GM19328 (cell line): ENCODE results near the gene CIDEC.
"Not testable (repeated sequence)": the region's sequence is repeated elsewhere in the genome, so short reads cannot be mapped to it uniquely, and the experiment has no call there.

Experiments
- ATAC-seq: cut with Tn5 transposase; IDR thresholded peaks from one replicate; pipeline ENCODE4 v1.9.1; 2021; ENCODE audit warnings: mild to moderate bottlenecking, moderate library complexity; ENCODE audit not compliant: unreplicated experiment

CIDEC gene

DNA sequence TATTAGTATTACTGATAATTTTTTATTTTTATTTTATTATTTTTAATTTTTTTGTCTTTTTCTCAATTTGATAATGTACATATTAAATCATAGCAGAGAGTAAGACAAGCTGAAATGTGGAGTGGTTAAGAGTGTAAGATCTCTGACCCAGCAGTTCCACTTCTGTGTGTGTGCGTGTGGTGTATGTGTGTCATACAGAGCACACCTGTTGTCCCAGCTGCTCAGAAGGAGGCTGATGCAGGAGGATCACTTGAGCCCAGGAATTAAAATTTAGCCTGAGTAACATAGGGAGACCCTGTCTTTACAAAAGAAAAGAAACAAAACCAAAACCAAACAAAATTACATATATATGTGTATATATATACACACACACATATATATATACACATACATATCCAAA is 1.4 kb upstream of the CIDEC start:
- no peak for ATAC-seq

DNA sequence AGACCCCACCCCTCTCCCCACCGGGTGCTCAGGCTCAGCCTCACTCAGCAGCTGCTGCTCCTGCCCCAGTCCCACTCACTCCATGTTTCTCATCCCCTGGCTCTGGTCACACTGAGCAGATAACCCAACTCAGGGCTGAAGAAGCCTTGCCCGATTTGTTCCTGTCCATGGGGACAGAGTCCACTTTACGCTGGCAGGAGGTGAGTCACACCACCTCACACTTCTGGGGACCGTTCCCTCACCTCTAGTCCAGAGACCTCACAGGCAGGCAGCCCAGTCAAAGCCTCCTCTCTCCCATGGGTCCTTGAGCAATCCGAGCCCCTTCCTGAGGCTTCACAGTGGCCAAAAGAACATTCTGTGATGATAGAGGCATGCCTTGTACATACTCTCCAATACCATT is 1.4 kb downstream of the CIDEC start:
- ATAC-seq: no peak

DNA sequence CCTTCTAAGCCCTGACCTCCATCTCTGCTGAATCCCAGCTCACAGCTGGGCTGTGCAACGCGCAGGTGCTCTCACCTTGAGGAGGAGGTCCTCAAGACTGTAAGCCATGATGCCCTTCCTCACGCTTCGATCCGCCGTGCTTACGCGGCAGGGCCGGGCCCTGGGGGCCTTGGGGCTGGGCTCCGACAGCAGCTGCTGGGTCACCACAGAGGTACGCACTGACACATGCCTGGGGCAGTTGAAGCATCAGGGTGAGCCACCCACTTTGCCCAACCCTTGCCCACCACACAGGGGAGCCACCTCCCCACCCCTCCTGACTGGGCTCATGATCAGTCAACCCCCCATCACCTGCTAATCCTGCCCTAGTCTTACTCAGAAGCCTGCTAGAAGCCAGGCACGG is 3.1 kb downstream of the CIDEC start:
- ATAC-seq: no peak

DNA sequence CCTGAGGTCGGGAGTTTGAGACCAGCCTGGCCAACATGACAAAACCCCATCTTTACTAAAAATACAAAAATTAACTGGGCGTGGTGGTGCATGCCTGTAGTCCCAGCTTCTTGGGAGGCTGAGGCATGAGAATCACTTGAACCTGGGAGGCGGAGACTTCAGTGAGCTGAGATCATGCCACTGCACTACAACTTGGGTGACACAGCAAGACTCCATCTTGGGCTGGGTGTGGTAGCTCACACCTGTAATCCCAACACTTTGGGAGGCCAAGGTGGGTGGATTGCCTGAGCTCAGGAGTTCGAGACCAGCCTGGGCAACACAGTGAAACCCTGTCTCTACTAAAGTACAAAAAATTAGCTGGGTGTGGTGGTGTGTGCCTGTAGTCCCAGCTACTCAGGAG is 3.8 kb downstream of the CIDEC start:
- ATAC-seq: not testable (repeated sequence)

DNA sequence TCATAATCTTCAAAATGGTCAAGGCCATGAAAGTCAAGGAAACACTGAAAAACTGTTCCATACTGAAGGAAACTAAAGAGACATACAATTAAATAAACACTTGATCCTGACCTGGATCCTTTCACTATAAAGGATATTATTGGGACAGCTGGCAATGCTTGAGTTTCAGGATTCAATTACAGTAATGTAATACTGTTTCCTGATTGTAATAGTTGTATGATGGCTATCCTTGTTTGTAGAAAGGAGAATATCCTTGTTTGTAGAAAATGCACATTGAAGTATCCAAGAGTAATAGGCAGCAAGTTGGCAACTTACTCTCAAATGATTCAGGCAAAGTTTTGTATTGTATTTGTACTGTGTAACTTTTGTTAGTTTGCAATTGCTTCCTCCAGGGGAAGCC is 4.6 kb downstream of the CIDEC start:
- ATAC-seq: no peak

DNA sequence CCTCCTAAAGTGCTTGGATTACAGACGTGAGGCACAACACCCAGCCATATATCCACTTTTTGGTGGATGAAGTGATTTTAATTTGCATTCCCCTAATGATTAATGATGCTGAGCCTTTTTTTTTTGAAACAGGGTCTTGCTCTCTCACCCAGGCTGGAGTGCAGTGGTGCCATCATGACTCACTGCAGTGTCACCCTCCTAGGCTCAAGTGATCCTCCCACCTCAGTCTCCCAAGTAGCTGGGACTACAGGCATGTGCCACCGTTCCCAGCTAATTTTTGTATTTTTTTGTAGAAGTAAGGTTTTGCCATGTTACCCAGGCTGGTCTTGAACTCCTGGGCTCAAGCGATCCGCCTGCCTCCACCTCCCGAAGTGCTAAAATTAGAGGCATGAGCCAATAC is 8.0 kb downstream of the CIDEC start:
- not testable (repeated sequence) for ATAC-seq

DNA sequence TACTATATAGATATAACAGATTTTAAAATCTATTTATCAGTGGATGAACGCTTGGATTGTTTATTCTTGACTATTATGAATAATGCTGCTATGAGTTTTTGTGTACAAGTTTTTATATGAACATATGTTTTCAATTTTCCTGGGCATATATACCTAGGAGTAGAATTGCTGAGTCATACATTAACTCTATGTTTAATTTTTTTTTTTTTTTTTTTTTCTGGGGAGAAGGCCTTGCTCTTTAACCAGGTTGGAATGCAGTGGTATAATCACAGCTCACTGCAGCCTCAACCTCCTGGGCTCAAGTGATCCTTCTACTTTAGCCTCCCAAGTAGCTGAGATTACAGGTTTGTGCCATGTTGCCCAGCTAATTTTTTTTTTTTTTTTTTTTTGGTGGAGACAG is 9.1 kb downstream of the CIDEC start:
- no peak for ATAC-seq

DNA sequence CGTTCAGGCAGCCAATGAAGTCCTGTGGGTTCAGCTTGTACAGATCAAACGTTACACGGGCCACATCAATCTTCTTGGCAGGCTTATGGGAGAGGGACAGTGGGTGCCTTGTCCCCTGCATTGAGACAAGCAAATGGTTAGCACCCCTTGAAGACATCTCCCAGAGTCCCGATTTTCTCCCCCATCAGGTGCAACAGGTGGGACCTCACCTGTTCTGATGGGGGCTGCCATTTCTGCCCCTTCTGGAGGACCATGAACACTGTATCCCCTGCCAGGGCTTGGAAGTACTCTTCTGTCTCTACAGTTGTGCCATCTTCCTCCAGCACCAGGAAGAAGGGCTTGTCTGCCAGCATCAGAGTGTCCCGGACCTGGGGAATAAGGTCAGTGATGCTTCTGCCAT is 10.1 kb downstream of the CIDEC start:
- ATAC-seq: no peak

DNA sequence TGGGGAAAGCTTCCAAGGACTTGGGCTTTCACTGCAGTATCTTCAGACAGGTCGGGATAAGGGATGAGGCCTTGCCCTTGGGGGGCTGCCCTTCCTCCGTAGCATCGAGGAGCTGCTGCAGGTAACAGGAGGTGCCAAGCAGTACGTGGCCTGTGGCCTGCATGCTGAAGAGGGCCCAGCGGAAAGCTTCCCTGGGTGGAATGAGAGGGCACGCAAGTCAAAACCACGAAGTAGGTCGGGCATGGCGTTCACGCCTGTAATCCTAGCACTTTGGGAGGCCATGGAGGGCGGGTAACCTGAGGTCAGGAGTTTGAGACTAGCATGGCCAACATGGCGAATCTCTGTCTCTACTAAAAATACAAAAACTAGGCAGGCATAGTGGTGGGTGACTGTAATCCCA is 12.9 kb downstream of the CIDEC start:
- ATAC-seq: no peak

DNA sequence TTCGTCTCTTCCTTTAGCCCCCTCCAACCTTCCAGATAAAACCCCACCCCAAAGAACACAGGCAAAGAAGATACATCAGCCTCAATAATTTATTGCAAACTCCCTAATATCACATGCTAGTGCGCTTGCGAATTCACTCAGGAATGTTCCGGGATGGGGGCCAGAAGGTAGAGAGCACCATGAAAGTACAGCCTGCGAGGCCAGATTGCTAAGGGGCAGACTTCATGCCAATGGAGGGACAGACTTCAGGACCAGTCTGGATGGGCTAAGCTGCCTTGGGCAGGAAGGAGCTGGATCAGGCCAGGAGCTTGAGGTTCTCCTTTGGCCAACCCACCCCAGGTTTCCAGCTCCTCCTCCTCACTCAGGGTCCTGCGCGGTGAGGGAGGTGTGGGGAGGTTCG is 13.4 kb downstream of the CIDEC start:
- no peak for ATAC-seq

DNA sequence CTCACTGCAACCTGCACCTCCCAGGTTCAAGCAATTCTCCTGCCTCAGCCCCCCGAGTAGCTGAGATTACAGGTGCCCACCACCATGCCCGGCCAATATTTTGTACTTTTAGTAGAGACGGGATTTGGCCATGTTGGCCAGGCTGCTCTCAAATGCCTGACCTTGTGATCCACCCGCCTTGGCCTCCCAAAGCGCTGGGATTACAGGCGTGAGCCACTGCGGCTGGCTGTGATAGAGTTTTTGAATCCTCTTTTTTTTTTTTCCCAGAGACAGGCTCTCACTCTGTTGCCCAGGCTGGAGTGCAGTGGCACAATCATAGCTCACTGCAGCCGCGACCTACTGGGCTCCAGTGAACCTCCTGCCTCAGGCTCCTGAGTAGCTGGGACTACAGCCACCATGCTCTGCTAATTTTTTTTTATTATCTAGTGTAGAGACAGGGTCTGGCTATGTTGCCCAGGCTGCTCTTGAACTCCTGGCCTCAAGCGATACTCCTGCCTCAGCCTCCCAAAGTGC is 14.9 kb downstream of the CIDEC start:
- ATAC-seq: not testable (repeated sequence)

DNA sequence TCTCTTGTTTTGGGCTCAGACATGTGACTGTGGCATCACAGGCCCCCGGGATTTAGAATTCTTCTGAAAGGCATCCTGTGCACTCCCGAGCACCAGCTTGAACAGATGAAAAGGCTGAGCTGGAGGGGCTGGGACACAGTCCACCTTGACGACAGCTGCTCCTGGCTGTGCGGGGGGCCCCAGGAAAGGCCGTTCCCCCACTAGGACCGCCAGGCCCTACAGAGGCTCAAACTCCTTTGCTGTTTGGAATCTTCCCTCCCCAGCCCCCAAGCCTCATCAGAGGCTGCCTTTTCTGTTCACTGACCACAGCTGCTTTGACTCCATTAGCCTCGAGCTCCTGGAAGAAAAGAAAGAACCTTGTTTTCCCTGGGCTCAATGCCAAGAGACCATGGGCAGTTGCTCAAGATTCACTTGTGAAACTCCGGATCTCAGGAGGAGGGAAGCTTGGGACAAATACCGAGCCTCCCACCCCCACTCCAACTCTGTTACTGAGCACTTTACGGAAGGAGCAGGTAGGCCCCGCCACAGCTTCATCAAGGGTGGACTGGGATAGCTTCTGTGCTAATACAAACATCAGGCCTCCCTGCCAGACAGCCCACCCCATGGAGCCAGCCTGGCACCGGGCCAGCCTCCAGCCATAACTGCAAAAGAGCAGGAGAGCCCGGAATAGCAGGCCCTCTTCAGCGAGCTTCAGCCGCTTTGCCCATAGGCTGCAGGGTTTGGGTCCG is 15.7 kb downstream of the CIDEC start:
- ATAC-seq: no peak

DNA sequence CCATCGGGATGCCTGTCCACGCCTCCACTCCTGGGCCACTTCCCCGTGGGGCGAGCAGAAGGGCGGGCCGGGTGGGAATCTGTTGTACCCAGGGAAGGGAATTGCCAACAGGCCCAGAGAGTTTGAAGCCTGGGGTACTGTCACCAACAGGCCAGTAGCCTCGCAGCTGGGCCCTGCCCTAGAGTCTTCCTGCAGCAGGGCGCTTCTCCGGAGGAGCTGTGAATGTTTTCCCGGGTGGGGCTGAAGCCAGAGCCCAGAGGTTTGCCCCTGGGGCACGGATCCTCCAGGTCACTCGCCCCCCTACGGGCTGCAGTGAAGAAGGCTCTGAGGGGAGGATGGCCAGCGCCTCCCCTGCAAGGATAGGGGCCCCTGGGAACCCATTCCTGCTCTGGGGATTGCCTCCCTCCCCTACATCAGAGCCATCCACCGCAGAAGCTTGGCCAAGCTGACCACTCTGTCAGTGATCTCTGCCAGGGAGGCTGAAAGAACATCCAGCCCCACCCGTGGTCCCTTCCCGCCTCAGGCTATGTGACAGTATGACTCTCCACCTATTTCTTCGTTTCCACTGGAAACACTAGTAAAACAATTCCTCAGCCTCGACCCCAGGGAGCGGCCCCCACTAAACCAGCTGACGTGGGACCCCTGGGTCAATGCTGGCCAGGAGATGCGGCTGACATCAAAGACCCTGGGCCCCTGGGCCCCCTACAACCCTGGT is 16.8 kb downstream of the CIDEC start:
- no peak for ATAC-seq

DNA sequence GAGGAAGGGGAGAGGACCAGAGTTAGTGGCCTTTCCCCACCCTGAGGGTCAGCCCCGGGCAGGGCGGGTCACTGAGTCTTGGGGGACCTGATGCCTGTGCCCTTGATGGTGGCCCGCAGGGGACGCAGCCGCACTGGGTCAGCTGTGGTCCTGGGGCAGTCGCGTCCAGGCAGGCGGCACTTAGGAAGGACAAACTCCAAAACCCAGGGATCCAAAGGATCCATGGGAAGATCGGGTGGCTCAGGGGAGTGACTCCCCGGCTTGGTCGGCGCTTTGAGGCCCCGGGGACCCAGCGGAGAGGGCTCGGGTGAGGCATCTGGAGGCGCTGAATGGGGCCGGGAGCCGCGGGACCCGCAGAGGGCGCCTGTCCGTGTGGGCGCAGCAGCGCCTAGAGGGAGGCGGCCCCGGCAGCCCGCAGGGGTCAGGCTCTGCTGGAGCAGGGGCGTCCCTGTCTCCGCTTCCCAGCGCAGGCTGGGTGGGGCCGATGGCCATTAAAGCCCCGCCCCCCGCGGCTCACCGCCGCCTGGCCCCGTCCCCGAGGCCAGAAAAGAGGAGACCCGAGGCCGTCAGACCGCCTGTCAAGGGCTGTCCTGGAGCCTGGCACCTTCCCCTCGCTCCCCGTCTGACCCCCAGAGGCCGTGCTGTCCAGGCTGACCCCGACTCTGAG is 17.5 kb downstream of the CIDEC start:
- no peak for ATAC-seq

DNA sequence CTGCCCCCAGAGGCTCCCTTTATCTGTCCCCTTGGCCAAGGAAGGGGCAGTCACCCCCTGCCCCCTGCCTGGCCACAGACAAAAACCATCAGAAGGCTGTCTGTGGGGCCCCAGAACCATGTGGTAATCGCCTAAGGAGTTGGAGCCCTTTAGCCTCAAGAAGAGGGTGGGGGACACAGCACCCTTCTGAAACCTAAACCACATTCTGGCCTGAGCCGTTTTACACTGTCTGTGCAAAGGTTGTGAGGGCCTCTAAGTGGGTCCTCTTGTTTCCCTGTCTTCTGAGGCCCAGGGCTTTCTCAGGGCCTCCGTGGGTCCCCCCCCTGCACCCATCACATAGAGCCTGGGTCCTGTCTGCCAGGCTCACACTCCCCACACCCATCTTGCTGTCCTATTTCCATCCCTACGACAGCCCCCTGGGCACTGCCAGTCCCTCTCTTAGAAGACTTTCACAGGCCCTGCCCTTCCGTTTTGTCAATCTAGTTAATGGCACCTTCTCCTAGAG is 18.4 kb downstream of the CIDEC start:
- ATAC-seq: no peak

DNA sequence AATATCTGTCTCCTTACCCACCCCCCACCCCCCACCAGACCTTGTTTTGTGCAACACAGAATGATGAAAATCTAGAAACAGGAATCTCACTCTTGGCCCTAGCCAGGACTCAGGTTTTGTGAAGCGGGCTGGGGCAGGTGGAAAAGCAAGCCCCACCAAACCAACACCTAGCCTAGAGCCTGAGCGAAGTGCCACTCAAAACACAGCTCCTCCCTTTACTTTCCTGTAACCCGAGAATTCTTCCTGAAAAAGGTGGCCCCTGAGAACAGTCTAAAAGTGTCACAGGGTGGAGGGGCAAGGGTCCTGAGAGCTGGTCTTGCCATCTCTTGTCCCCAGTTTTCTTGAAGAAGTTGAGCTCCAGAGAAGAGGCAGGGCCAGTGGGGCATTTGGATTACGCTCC is 18.9 kb downstream of the CIDEC start:
- no peak for ATAC-seq

DNA sequence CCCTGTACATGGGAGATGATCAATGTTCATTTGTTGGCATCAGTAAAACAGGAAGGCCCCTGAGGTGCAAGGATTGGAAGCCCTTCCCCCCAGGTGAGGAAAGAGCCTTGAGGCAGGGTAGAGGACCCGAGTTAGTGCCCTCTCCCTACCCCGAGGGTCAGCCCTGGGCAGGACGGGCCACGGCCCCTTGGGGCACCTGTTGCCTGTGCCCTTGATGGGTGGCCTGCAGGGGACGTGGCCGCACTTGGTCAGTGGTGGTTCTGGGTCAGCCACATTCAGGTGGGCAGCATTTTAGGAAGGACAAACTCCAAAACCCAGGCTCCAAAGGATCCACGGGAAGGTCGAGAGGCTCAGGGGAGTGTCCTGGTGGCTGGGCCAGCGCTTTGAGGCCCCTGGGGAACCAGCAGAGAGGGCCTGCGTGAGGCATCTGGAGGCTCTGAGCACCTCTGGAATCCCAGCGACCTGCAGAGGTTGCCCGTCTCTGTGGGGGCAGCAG is 20.5 kb downstream of the CIDEC start:
- no peak for ATAC-seq

DNA sequence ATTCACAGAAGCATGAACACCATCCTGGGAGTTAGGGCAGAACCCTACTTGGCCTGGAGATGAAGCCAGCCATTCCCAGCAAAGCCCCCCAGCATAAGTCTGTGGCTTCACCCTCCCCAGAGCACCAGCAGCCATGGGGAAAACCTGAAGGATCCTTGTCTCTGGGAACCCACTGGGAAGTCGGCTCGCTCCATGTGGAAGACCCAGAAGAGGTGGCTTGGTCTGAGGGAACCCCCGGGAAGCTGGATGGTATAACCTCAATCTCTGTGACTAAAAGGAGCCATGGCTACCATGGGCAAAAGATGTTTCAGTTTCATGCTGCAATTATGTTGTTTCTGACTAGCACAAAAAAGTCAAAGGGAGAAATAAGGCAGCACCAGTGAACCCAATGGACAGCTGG is 24.5 kb downstream of the CIDEC start:
- ATAC-seq: no peak

DNA sequence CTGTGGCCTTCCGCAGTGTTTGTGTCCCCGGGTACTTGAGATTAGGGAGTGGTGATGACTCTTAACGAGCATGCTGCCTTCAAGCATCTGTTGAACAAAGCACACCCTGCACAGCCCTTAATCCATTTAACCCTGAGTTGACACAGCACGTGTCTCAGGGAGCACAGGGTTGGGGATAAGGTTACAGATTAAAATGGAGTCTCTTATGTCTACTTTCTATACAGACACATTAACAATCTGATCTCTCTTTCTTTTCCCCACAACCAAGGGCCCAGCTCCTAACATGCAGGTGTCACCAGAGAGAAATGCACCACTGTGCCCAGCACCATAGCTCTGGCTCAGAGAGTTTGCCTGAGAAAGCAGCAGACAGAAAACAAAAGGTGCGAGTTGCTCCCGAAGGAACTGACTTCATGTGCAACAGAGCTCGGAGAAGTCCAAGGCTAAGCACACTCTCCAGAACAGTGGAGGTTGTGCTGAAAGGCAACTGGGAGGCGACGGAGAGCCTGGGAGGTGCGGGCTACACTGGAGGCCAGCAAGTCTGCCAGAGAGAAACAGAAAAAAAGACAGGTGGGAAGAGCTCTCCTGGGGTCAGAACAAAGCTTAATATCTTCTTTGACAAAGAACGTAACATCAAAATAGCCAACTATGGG is 25.6 kb downstream of the CIDEC start:
- not testable (repeated sequence) for ATAC-seq

DNA sequence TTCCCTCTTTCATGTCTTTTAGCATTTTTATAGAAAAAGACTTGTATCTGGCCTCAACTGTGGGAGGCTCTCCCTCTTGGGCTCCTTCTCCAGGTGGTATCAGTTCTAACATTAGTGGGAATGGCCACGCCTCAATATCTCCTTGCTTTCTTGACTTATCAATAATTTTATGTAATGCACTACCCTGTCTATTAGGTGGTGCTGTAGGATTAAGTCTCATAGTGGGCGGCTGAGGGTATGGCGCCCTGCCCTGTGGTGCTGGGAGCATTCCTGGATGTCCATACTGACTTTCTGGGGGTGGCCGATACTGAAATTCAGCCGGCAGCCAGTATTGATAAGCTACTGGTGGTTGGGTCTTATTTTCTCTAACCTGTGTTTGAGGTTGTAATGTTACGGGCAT is 27.5 kb downstream of the CIDEC start:
- ATAC-seq: no peak

DNA sequence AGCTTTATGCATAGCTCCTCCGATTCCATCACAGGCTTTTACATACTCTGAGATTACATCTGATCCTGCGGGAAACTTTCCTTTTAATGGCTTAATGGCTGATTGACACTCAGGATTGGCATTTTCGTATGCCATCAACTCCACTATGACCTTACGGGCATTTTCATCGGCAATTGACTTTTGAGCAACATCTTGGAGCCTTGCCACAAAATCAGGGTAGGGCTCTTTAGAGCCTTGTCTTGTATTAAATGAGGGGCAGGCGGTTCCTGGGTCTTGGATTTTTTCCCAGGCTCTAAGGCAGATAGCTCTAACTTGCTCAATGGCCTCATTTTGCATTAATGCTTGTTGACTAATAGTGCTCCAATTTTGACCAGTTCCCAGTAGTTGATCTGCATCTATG is 28.1 kb downstream of the CIDEC start:
- ATAC-seq: not testable (repeated sequence)
